CD4-positive, alpha-beta T cell treated with Interleukin-2 at 100 ng/mL for 4 hours (primary cell): ENCODE measurements around the gene TRAPPC5.
"Not testable (repeated sequence)": the region's sequence is repeated elsewhere in the genome, so short reads cannot be mapped to it uniquely, and the experiment has no call there.

Experiments used
- DNase-seq: peaks from one replicate; pipeline ENCODE4 v3.0.0-alpha.2; 2020; ENCODE audit warnings: low spot score

The TRAPPC5 gene

DNA sequence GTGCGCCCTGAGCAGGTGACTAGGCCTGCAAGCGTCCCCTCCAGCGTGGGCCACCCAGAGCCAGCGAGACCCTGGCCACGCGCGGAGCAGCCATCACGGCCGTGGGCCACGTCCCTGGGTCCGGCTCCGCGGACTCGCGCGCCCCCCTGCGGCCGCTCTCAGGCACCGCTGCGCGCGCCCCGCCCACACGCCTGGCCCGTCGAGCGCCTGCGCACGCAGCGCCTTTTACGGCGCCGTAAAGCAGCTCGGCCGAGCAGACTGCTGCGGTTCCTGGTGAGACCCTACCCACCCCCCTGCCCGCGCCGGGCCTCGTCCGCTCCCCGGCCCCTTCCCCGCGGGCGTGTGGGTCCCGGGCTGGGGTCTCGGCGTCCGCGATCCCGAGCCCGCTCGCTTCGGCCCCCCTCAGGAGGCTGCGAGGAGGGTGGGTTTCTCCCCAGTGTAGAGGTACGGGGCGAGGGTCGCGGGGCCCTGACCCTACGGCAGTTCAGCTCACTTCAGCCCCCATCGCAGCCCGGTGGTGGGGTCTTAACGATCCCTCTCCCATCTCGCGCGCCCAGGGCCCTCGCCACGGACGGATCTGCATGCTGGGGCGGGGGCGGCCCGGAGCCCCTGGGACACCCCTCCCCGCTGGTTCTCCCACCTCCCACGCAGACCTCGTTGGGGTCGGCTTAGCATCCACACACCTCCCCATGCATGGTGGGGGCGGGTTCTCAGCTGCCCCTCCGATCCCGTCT lies at the start of gene TRAPPC5:
Gene TRAPPC5 (plus strand): TSS at position 228 of the 734 bp plus-strand sequence. CDS start 1,421 bp downstream, outside the sequence.
- DNase-seq = peak; percentile 86

DNA sequence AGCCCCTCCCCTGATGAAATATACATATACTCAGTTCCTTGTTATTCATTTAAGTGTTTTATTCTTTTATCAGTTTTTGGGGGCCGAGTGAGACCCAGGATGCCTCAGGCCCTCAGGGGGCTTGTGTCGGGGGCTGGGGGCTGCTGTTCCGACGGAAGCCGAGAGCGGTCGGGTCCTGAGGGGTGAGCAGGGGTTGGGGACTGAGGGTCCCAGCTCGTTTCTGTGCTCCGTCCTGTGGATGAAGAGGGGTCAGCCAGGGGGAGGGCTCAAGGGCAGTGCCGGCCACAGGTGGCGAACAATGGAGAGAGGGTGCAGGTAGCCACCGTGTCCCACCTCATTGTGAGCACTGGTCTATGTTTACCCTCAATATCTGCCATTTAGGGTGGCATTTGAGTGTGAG lies 49.1 kb upstream of the TRAPPC5 start:
- DNase-seq = no peak

DNA sequence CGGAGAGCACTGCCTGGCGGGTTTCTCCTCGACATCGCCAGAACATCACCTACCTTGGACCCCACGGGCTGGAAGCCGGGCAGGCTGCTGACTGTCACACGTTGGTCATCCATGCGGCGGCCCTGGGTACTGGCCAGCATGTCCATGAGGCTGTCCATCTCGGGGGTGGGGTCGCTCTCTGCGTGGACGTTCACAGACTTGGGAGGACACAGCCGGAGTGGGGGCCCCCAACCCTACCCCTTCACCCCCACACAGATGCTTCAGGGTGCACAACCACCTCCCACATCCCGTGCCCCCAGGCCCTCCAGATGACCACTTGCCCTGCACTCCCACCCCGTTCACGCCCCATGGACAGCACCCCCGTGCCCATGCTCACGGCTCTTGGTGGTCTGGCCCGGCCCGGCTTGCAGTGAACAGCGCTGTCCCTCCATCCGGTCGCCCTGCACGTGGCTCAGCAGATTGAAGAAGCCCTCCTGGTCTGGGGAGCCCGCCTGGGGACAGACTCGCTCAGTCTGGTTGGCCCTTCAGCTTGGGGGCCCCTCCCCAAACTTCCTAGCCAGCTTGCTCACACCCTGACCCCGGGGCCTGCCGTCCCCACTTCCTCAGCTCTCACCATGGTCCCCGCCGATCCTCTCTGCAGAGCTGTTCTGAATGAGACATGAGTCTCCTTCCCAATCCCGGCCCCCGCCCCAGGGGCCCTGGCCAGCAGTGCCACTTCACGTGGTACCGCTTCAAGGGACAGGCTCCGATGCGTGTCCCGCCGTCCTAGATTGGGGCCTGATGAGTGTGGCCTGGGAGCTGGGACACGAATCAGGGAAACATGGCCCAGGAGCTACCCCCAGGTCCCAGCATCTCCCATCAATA lies 48.1 kb upstream of the TRAPPC5 start:
- DNase-seq = no peak

- DNase-seq = no peak
These were observed 46.9 kb upstream of the TRAPPC5 start, which contains the start of gene PCP2 for GRCh38 chr19:7633698-7634097. TSS of gene PCP2 (minus strand) at chr19:7633719. CDS start at chr19:7633457, 262 bp downstream.

DNA sequence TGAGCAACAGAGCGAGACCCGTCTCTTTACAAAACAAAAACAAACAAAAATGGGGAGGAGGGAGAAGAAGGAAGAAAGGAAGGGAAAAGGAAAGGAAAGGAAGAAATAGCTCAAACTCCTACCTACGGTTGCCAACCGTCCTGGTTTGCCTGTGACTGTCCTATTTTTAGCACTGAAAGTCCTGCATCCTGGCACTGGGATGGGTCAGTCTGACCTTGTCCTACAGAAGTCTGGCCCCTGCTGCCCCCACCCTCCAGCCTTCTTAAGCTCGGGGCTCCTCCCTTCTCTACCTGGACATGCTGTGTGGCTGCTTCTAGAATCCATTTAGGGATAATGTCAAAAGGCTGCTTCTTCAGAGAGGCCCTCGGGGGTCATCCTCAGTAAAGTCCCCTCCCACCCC lies 45.0 kb upstream of the TRAPPC5 start:
- DNase-seq = no peak

DNA sequence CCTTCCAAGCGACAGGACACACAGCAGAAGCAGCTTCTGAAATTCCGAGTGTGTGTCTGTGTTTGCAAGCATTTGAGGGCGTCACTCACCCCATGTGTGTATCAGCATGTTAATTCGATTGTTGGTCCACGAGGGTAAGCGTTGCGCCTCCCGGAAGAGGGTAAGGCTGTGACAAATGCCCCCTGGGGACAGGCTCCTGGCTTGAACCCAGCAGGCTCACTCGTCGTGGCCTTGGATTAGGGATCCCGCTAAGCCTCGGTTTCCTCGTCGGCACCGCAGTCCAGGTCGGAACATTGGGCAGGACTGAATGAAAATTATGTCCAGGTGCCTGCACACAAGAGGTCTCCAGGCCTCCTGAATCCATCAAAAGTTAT lies 44.3 kb upstream of the TRAPPC5 start:
- no peak for DNase-seq

- DNase-seq = peak; percentile 94
These were observed 43.8 kb upstream of the TRAPPC5 start, which contains the start of gene STXBP2 for GRCh38 chr19:7636691-7637373. TSS of gene STXBP2 (plus strand) at chr19:7637110. CDS start at chr19:7637150, 40 bp downstream.

DNA sequence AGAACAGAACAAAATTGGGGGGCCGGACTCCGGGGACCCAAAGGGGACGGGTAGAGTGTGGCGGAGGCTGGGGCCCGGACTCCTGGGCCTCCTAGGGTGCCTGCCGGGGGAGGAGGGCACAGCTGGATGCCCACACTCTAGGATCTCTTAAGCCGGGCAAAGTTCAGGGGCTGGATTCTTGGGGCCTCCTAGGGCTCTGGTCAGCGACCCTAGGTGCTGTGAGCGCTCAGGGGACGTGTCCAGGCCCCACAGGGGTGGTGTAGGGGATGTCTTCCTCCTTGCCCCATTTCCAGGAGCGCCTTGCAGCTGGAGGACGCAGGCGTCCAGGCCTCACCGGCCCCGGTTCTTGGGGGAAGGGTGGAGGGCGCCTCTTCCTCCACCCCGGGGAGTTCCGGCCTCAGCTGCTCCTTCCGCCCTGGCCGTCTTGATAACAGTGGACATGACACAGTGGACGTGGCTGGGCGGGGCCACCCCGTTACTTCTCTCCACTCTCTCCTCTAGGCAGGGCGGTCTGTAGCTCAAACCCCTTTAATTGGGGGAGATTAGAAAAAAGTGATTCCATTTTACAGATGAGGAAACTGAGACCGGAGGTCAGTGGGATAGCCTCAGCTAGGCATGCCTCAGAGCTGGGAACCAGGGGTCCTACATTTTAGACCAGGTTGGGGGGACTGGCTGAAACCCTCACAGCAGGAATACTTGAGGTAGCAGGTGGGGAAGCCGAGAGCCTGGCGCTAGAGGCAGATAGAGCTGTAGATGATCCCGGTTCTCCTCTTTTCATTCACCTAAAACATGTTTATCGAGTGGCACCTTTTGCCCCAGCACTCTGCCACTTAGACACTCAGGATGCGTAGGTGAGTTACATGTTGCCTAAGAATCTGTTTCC lies 43.0 kb upstream of the TRAPPC5 start:
- DNase-seq = peak; percentile 10

DNA sequence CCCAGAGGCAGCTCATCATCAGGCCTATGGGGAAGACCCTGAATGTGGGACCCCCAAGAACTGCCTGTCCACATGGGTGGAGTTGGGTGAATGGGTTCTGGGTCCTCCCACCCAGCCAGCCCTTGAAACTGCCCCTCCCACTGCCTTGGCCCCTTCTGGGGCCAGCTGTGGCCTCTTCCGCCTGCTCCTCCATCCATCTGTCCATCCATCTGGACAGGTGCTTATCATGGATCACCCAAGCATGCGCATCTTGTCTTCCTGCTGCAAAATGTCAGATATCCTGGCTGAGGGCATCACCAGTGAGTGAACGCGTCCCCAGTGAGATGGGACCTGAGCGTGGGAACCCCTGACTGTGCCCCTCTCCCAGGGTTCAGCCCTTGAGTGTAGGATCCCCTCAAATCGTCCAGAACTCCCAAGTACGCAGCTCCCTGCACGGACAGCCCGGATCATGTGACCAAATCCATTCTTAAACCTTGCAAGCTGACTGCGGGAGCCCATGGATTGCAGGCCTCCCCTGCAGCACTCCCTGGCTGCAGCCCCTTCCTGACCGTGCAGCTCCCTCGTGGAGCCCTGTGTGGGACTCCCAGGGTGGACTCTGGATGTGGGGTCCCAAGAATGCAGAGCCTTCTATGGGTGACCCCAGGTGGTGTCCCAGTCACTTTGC lies 41.7 kb upstream of the TRAPPC5 start:
- DNase-seq = no peak

DNA sequence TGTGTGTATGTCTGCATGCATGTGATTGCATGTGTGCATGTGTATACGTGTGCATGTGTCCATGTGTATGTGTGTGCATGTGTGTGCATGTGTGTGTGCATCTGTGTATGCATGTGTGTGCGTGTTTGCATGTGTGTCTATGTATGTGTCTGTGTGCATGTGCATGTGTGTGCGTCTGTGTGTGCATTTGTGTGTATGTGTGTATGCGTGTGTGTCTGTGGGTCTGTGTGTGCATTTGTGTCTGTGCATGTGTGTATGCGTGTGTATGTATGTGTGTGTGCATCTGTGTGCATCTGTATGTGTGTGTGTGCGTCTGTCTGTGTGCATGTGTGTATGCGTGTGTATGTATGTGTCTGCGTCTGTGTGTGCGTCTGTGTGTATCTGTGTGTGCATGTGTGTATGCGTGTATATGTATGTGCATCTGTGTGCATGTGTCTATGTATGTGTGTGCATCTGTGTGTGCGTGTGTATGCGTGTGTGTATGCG lies 40.7 kb upstream of the TRAPPC5 start:
- DNase-seq = no peak

DNA sequence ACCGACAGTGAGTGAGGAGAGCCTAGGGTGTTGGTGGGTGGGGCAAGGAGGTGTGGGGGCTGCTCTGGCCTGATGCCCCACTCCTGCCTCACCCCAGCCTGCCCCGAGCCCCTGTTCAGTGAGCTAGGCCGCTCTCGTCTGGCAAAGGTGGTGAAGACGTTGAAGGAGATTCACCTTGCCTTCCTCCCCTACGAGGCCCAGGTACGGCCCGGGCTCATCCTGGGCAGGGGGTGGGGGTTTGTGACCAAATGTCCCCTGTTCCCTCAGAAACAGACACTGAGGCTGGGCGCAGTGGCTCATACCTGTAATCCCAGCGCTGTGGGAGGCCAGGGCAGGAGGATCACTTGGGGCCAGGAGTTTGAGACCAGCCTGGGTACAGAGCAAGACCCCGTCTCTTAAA lies 39.8 kb upstream of the TRAPPC5 start:
- DNase-seq = no peak

DNA sequence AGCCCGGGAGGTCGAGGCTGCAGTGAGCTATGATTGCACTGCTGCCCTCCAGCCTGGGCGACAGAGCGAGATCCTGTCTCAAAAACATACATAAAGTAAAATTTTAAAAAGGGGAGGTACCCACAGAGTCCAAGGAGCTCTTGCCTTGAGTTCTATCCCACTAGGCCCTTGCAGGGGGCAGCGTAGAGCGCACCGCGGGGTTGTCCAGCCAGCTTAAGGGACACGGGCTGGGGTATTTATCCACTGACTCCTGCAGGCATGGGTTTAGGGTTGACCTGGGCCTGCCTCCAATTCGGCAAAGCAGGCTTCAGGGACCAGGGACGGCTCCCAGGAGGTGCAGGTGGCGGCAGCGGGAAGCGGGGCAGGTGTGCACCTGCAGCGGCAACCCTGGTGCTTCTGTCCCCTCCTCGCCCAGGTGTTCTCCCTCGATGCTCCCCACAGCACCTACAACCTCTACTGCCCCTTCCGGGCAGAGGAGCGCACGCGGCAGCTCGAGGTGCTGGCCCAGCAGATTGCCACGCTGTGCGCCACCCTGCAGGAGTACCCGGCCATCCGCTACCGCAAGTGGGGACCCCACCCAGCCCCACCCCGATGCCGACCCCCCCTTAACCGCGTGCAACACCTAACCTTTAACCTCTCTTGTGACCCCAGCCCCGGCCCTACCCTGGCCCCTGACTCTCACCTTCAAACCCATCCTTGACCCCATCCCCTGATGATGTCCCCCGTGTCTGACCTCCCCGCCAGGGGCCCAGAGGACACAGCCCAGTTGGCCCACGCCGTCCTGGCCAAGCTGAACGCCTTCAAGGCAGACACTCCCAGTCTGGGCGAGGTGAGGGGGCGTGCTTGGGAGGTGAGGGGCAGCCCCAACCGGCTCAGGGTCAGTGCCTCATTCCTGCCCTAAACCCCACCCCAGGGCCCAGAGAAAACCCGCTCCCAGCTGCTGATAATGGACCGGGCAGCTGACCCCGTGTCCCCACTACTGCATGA lies 39.0 kb upstream of the TRAPPC5 start:
- DNase-seq = no peak

- no peak for DNase-seq
These were observed 38.2 kb upstream of the TRAPPC5 start for GRCh38 chr19:7642295-7643030.

GRCh38 chr19:7643031-7643415 lies 37.6 kb upstream of the TRAPPC5 start:
- no peak for DNase-seq

- DNase-seq = not testable (repeated sequence)
These were observed 36.7 kb upstream of the TRAPPC5 start for GRCh38 chr19:7643629-7644549.

DNA sequence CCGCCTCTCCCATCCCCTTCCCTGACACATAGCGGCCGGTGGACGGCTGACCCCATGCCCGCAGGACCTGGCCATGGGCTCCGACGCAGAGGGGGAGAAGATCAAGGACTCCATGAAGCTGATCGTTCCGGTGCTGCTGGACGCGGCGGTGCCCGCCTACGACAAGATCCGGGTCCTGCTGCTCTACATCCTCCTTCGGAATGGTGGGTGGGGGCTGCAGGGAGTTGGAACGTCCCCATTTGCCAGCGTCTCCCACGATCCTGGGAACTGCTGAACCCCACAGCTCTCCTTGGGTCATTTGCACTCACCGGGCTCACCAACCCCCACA lies 36.1 kb upstream of the TRAPPC5 start:
- DNase-seq = no peak

DNA sequence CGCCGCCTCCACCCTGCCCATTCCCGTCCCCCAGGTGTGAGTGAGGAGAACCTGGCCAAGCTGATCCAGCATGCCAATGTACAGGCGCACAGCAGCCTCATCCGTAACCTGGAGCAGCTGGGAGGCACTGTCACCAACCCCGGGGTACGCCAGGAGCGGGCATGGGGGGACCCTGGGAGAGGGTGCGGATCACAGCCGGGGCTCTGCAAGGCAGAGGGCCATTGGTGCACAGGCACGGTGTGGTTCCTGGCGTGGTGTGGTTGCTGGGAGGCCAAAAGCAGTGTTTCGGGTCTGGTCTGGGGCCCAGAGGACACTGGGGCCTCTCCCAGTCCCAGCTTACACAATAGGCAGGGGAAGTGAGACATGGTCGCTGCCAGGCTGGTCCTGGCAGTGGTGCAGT lies 35.5 kb upstream of the TRAPPC5 start:
- no peak for DNase-seq
